ENCODE measurements around the gene HES7. TPM values are rescaled to one million over a fixed set of nuclear protein-coding genes. Genes with fewer than 3 reads are reported as not detected.

HES7 gene
- total RNA-seq, 3 donors from 2014 or later (not counting 1 experiment from before 2014, with no cell fraction given) = 0.50 to 0.77 (median 0.61) TPM

DNA sequence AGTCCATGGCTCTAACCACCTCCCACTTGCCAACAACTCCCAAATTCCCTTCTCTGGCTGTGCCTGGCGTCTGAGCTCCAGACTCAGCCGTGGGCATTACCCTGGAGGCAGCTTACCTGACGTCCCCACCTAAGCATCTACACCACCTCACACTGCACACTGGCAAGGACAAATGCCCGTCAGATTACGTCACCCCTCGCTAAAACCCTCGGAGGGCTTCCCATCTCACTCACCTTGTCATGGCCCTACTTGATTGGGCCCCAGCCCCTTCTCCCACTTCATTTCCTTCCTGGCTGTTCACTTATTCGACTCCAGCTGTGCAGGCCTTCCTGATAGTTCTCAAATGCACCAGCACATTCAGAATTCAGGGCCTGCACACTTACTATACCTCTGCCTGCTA, 19.0 kb downstream of the HES7 start:
- WGBS (ENCODE audit: insufficient coverage) = 72% methylated on average over 8 of the region's 8 CpGs
- intact Hi-C loops (cut with micrococcal nuclease) = no loop called here
- H3K4me1 Mint-ChIP-seq = peaks cover 0 to 4% of the 10 kb centered on the region in 2 donors

DNA sequence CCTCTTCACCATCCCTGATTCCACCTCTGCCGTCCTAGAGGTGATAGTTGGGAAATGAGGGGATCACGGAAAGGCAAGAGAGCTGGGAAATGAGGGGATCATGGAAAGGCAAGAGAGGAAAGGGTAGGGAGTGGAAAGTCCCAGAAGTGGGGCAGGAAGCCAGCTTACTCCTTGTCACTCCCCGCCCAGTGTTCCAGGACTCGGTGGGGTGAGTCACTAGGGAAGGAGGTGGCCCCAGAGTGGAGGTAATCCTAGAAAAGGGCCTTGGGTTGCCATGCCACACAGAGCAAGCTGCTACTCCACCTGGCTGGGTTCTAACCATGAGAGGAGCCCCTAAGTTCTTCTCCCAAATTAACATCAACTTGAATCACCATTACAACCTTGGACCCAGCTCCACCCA, 20.4 kb downstream of the HES7 start:
- Histone ChIP-seq H3K4me1 (ENCODE audit: control insufficient read depth, insufficient read depth, low read length) (no peaks in the 10 kb centered on the region), H3K27me3 (ENCODE audit: control insufficient read depth, insufficient read depth, low read length) (no peaks in the 10 kb centered on the region), H3K9me3 (ENCODE audit: control insufficient read depth, insufficient read depth, low read length) (no peaks in the 10 kb centered on the region), H3K4me3 (ENCODE audit: low read length) (no peak overlapping the region), H3K27ac (ENCODE audit: low read length) (no peak overlapping the region), H3K36me3 (ENCODE audit: control insufficient read depth, insufficient read depth, low read length) (no peaks in the 10 kb centered on the region)
- Mint-ChIP-seq H3K9me3 (no peaks in the 10 kb centered on the region), H3K27ac (no peak overlapping the region), H3K4me1 (peaks cover 0 to 4% of the 10 kb centered on the region in 2 donors), H3K27me3 (ENCODE audit: low read depth in 2 of 2) (peaks cover 7 to 15% of the 10 kb centered on the region in 2 donors), H3K4me3 (no peak overlapping the region), H3K36me3 (no peaks in the 10 kb centered on the region)
- 93% methylated on average over 3 of the region's 4 CpGs for WGBS (ENCODE audit: insufficient coverage)
- TF ChIP-seq, protein P1, sequence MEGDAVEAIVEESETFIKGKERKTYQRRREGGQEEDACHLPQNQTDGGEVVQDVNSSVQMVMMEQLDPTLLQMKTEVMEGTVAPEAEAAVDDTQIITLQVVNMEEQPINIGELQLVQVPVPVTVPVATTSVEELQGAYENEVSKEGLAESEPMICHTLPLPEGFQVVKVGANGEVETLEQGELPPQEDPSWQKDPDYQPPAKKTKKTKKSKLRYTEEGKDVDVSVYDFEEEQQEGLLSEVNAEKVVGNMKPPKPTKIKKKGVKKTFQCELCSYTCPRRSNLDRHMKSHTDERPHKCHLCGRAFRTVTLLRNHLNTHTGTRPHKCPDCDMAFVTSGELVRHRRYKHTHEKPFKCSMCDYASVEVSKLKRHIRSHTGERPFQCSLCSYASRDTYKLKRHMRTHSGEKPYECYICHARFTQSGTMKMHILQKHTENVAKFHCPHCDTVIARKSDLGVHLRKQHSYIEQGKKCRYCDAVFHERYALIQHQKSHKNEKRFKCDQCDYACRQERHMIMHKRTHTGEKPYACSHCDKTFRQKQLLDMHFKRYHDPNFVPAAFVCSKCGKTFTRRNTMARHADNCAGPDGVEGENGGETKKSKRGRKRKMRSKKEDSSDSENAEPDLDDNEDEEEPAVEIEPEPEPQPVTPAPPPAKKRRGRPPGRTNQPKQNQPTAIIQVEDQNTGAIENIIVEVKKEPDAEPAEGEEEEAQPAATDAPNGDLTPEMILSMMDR (IDR thresholded peaks at IDR 0.05) = no peak
- DNase-seq = no peak
- intact Hi-C loops (cut with micrococcal nuclease) = no loop called here
- no peak for ATAC-seq

More for the DNA sequence above, 19.0 kb downstream of the HES7 start:
- H3K4me3 Mint-ChIP-seq = no peak overlapping the region
- DNase-seq (no peak), ATAC-seq (no peak)
- Histone ChIP-seq H3K36me3 (ENCODE audit: control insufficient read depth, insufficient read depth, low read length) (no peaks in the 10 kb centered on the region), H3K27me3 (ENCODE audit: control insufficient read depth, insufficient read depth, low read length) (peaks cover 3% of the 10 kb centered on the region), H3K4me3 (ENCODE audit: low read length) (no peak overlapping the region), H3K27ac (ENCODE audit: low read length) (no peak overlapping the region), H3K9me3 (ENCODE audit: control insufficient read depth, insufficient read depth, low read length) (no peaks in the 10 kb centered on the region), H3K4me1 (ENCODE audit: control insufficient read depth, insufficient read depth, low read length) (peaks cover 3% of the 10 kb centered on the region)
- no peaks in the 10 kb centered on the region for H3K9me3 Mint-ChIP-seq
- TF ChIP-seq, protein P1 (IDR thresholded peaks at IDR 0.05) = no peak
- H3K27me3 Mint-ChIP-seq (ENCODE audit: low read depth in 2 of 2) = peaks cover 7 to 15% of the 10 kb centered on the region in 2 donors
- no peaks in the 10 kb centered on the region for H3K36me3 Mint-ChIP-seq
- H3K27ac Mint-ChIP-seq = no peak overlapping the region

DNA sequence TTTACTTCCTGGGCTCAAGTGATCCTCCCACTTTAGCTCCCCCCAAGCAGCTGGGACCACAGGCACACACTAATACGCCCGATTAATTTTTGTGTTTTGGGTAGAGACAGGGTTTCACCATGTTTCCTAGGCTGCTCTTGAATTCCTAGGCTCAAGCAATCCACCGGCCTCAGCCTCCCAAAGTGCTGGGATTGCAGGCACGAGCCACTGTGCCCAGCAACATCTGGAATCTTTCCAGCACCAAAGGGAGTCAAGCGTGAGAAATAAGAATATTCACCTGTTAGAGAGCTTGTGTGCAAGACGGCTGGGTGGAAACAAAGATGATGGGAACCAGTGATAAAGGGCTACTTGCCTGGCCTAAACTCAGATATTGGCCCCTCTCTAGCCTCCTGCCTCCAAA, 22.2 kb downstream of the HES7 start:
- Histone ChIP-seq H3K9me3 (ENCODE audit: control insufficient read depth, insufficient read depth, low read length) (no peaks in the 10 kb centered on the region), H3K27me3 (ENCODE audit: control insufficient read depth, insufficient read depth, low read length) (no peaks in the 10 kb centered on the region), H3K4me3 (ENCODE audit: low read length) (no peak overlapping the region), H3K4me1 (ENCODE audit: control insufficient read depth, insufficient read depth, low read length) (no peaks in the 10 kb centered on the region), H3K27ac (ENCODE audit: low read length) (no peak overlapping the region), H3K36me3 (ENCODE audit: control insufficient read depth, insufficient read depth, low read length) (no peaks in the 10 kb centered on the region)
- Mint-ChIP-seq H3K4me3 (no peak overlapping the region), H3K27ac (no peak overlapping the region), H3K27me3 (ENCODE audit: low read depth in 2 of 2) (peaks cover 3 to 14% of the 10 kb centered on the region in 2 donors), H3K9me3 (no peaks in the 10 kb centered on the region), H3K36me3 (no peaks in the 10 kb centered on the region), H3K4me1 (peaks cover 0 to 4% of the 10 kb centered on the region in 2 donors)
- TF ChIP-seq, protein P1 (IDR thresholded peaks at IDR 0.05) = no peak
- WGBS (ENCODE audit: insufficient coverage) = 80% methylated on average over 6 of the region's 6 CpGs
- DNase-seq (no peak), ATAC-seq (no peak)
- intact Hi-C loops (cut with micrococcal nuclease) = no loop called here

DNA sequence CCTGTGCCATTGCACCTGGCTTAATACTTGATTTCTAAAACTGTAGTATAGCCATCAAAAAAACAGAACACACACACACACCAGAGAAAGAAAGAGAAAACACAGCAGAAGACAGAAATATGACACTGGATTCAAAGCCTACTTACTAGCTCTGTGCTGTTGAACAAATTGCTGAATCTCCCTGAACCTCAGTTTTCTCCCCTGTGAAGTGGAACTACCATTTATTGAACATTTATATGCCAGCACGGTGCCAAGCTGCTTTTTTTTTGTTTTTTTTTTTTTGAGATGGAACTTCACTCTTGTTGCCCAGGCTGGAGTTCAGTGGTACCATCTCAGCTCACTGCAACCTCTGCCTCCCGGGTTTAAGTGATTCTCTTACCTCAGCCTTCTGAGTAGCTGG, 23.1 kb downstream of the HES7 start:
- H3K9me3 Mint-ChIP-seq = no peaks in the 10 kb centered on the region
- Histone ChIP-seq H3K36me3 (ENCODE audit: control insufficient read depth, insufficient read depth, low read length) (no peaks in the 10 kb centered on the region), H3K4me3 (ENCODE audit: low read length) (no peak overlapping the region), H3K4me1 (ENCODE audit: control insufficient read depth, insufficient read depth, low read length) (no peaks in the 10 kb centered on the region), H3K27ac (ENCODE audit: low read length) (no peak overlapping the region), H3K9me3 (ENCODE audit: control insufficient read depth, insufficient read depth, low read length) (no peaks in the 10 kb centered on the region), H3K27me3 (ENCODE audit: control insufficient read depth, insufficient read depth, low read length) (no peaks in the 10 kb centered on the region)
- H3K4me3 Mint-ChIP-seq = no peak overlapping the region
- DNase-seq (no peak), ATAC-seq (no peak)
- H3K27me3 Mint-ChIP-seq (ENCODE audit: low read depth in 2 of 2) = peaks cover 0 to 15% of the 10 kb centered on the region in 2 donors
- H3K4me1 Mint-ChIP-seq = no peaks in the 10 kb centered on the region
- 94% methylated on average over 2 of the region's 2 CpGs for WGBS (ENCODE audit: insufficient coverage)
- H3K36me3 Mint-ChIP-seq = no peaks in the 10 kb centered on the region
- intact Hi-C loops (cut with micrococcal nuclease) = no loop called here
- TF ChIP-seq, protein P1 (IDR thresholded peaks at IDR 0.05) = no peak
- H3K27ac Mint-ChIP-seq = no peak overlapping the region
